Upper lobe of left lung (tissue), 6 donors: ENCODE results near the gene CACNB4. TPM values are rescaled to one million over a fixed set of nuclear protein-coding genes. Genes with fewer than 3 reads are reported as not detected.
A peak's percentile ranks its signal among the peaks of the same experiment; 100 is the strongest.
"Not testable (repeated sequence)": the region's sequence is repeated elsewhere in the genome, so short reads cannot be mapped to it uniquely, and the experiment has no call there.

Source experiments
- ATAC-seq, 2 donors: fragments of 200-7000 bp; cut with Tn5 transposase; one replicate each; pipeline ENCODE4 v1.9.1; 2022; ENCODE audit warnings: mild to moderate bottlenecking in 2 of 2, moderate library complexity in 2 of 2; ENCODE audit not compliant: low FRiP score in 2 of 2
- DNase-seq, 2 donors: peaks; one replicate each; pipeline ENCODE4 v3.0.0-alpha.2; 2019 to 2020
- H3K27ac ChIP-seq, 4 donors: fragments of 200-600 bp; sonication (generic); one replicate each; pipeline ENCODE4 v1.5.1; 2016 to 2019
- H3K27me3 ChIP-seq, 4 donors: fragments of 200-600 bp; sonication (generic); one replicate each; pipeline ENCODE4 v1.5.1; 2017 to 2019
- H3K36me3 ChIP-seq, 4 donors: fragments of 200-600 bp; sonication (generic); one replicate each; pipeline ENCODE4 v1.5.1; 2016 to 2019
- H3K4me1 ChIP-seq, 4 donors: fragments of 200-600 bp; sonication (generic); one replicate each; pipeline ENCODE4 v1.5.1; 2018 to 2019
- H3K4me3 ChIP-seq, 4 donors: fragments of 200-600 bp; sonication (generic); one replicate each; pipeline ENCODE4 v1.5.1; 2017 to 2019; ENCODE audit warnings: mild to moderate bottlenecking in 2 of 4, moderate library complexity in 1 of 4
- H3K9me3 ChIP-seq, 4 donors: fragments of 200-600 bp; sonication (generic); one replicate each; pipeline ENCODE4 v1.5.1; 2018 to 2019
- CTCF ChIP-seq, 6 experiments: fragments of 450-650 bp in 4 of 6; fragments of 200-600 bp in 2 of 6; sonication (generic) in 2 of 6; IDR thresholded peaks; one replicate each; pipeline ENCODE4 v1.5.1; 2016 to 2019; ENCODE audit warnings: antibody characterized with exemption in 6 of 6
- EP300 ChIP-seq, 4 donors: sonication (generic); formaldehyde crosslinking; IDR thresholded peaks; one replicate each; pipeline ENCODE4 v1.5.1; 2017; ENCODE audit warnings: antibody characterized with exemption in 4 of 4, control low read depth in 2 of 4
- POLR2A ChIP-seq, 4 donors: fragments of 450-650 bp; IDR thresholded peaks; one replicate each; pipeline ENCODE4 v1.5.1; 2016 to 2017; ENCODE audit warnings: antibody characterized with exemption in 4 of 4, mild to moderate bottlenecking in 2 of 4
- POLR2AphosphoS5 ChIP-seq, 2 donors: sonication (generic); formaldehyde crosslinking; IDR thresholded peaks; one replicate each; pipeline ENCODE4 v1.5.1; 2017; ENCODE audit warnings: antibody characterized with exemption in 2 of 2
- WGBS, 2 donors: methylation state at CpG; one replicate each; pipeline ENCODE4 v1.1.5; 2017 to 2018; 5-methylcytosine and 5-hydroxymethylcytosine counted together
- total RNA-seq, 6 donors: library from RNA; depleted of rRNA in 4 of 6; stranded (reverse); fragments of >200 nt in 4 of 6; gene quantifications; one replicate each; pipeline versions ENCODE4 v1.1.0 to v1.2.1, GENCODE V29; 2016 to 2021
- donor health status: DM: no; HTN: no; CAD: no; lungs with moderate emphysema.
- donor health status: DM: no; HTN: yes; CAD: no; lungs with severe emphysema.

The CACNB4 gene
- total RNA-seq, 6 donors from 2014 or later = 7.7 to 21.0 (median 12.8) TPM

- WGBS, 2 donors = 15 to 17% methylated on average over 15 of the region's 15 CpGs
- peak; percentile 85 to 92 (median 90) for TF ChIP-seq CTCF (IDR thresholded peaks at IDR 0.05)
- TF ChIP-seq POLR2A (IDR thresholded peaks at IDR 0.05) = no peak
These were observed 73.1 kb downstream of the CACNB4 start for GRCh38 chr2:152025678-152026287.

GRCh38 chr2:152024477-152024876 is 74.4 kb downstream of the CACNB4 start:
- DNase-seq = no peak
- H3K4me3 ChIP-seq = no peak overlapping the region
- no peak overlapping the region for H3K27ac ChIP-seq
- ATAC-seq = no peak
- peaks cover 0 to 5% (median 0%) of the 10 kb centered on the region in 4 donors for H3K4me1 ChIP-seq
- H3K9me3 ChIP-seq = no peaks in the 10 kb centered on the region
- TF ChIP-seq POLR2A (IDR thresholded peaks at IDR 0.05) = no peak
- no peak for TF ChIP-seq CTCF (IDR thresholded peaks at IDR 0.05)
- TF ChIP-seq EP300 (IDR thresholded peaks at IDR 0.05) = no peak
- no peak for TF ChIP-seq POLR2AphosphoS5 (IDR thresholded peaks at IDR 0.05)
- H3K27me3 ChIP-seq = no peaks in the 10 kb centered on the region
- H3K36me3 ChIP-seq = no peaks in the 10 kb centered on the region
- WGBS, 2 donors = 75 to 79% methylated on average over 2 of the region's 2 CpGs

More at GRCh38 chr2:152025678-152026287, 73.1 kb downstream of the CACNB4 start:
- no peaks in the 10 kb centered on the region for H3K36me3 ChIP-seq
- no peaks in the 10 kb centered on the region for H3K27me3 ChIP-seq
- ATAC-seq = peak; percentile 95 to 97
- H3K4me1 ChIP-seq = peaks cover 0 to 5% (median 0%) of the 10 kb centered on the region in 4 donors
- H3K4me3 ChIP-seq = peak overlapping the region in 2 of 4 donors; percentile 34 to 40
- H3K9me3 ChIP-seq = no peaks in the 10 kb centered on the region
- DNase-seq = peak; percentile 89 to 94
- no peak overlapping the region for H3K27ac ChIP-seq

GRCh38 chr2:152022090-152022489 is 76.8 kb downstream of the CACNB4 start:
- WGBS, 2 donors = 62 to 66% methylated on average over 3 of the region's 3 CpGs
- Histone ChIP-seq H3K4me3 (no peak overlapping the region), H3K9me3 (no peaks in the 10 kb centered on the region), H3K4me1 (peaks cover 0 to 5% (median 0%) of the 10 kb centered on the region in 4 donors), H3K27ac (no peak overlapping the region), H3K27me3 (no peaks in the 10 kb centered on the region), H3K36me3 (no peaks in the 10 kb centered on the region)
- ATAC-seq (no peak), DNase-seq (no peak)
- TF ChIP-seq EP300 (IDR thresholded peaks at IDR 0.05) (no peak), POLR2AphosphoS5 (IDR thresholded peaks at IDR 0.05) (no peak), CTCF (IDR thresholded peaks at IDR 0.05) (no peak), POLR2A (IDR thresholded peaks at IDR 0.05) (no peak)

GRCh38 chr2:152021001-152021400 is 77.8 kb downstream of the CACNB4 start:
- not testable (repeated sequence) for H3K36me3 ChIP-seq, H3K27me3 ChIP-seq, H3K9me3 ChIP-seq, H3K4me3 ChIP-seq, DNase-seq, H3K27ac ChIP-seq, ATAC-seq, H3K4me1 ChIP-seq
- 90 to 91% methylated on average over 11 of the region's 11 CpGs for WGBS, 2 donors

GRCh38 chr2:152019732-152020131 is 79.1 kb downstream of the CACNB4 start:
- no peak overlapping the region for H3K4me3 ChIP-seq
- no peak for ATAC-seq
- no peaks in the 10 kb centered on the region for H3K9me3 ChIP-seq
- H3K27me3 ChIP-seq = no peaks in the 10 kb centered on the region
- no peak for DNase-seq
- H3K36me3 ChIP-seq = no peaks in the 10 kb centered on the region
- TF ChIP-seq POLR2AphosphoS5 (IDR thresholded peaks at IDR 0.05) (no peak), CTCF (IDR thresholded peaks at IDR 0.05) (no peak), EP300 (IDR thresholded peaks at IDR 0.05) (no peak), POLR2A (IDR thresholded peaks at IDR 0.05) (no peak)
- H3K4me1 ChIP-seq = no peaks in the 10 kb centered on the region
- H3K27ac ChIP-seq = no peak overlapping the region
